ENCODE data around the gene ABCC8. TPM values are rescaled to one million over a fixed set of nuclear protein-coding genes. Genes with fewer than 3 reads are reported as not detected.
A peak's percentile ranks its signal among the peaks of the same experiment; 100 is the strongest.

The ABCC8 gene
- total RNA-seq: under 1 TPM in 1 of 2 donors, not detected in 1; 0.55 TPM
- polyA plus RNA-seq (2013, experiment 1 of 2): 4.5 TPM
- polyA plus RNA-seq (2013, experiment 2 of 2): 3.9 TPM
- long read RNA-seq, experiment 1: 0 reads
- long read RNA-seq, experiment 2: 0 reads
- long read RNA-seq, experiment 3, partial matches to known transcripts: 1 of 2 reads
- long read RNA-seq, experiment 3, other reads (novel, unspliced or antisense): 1 of 2 reads
- long read RNA-seq, experiment 4: 0 reads

DNA sequence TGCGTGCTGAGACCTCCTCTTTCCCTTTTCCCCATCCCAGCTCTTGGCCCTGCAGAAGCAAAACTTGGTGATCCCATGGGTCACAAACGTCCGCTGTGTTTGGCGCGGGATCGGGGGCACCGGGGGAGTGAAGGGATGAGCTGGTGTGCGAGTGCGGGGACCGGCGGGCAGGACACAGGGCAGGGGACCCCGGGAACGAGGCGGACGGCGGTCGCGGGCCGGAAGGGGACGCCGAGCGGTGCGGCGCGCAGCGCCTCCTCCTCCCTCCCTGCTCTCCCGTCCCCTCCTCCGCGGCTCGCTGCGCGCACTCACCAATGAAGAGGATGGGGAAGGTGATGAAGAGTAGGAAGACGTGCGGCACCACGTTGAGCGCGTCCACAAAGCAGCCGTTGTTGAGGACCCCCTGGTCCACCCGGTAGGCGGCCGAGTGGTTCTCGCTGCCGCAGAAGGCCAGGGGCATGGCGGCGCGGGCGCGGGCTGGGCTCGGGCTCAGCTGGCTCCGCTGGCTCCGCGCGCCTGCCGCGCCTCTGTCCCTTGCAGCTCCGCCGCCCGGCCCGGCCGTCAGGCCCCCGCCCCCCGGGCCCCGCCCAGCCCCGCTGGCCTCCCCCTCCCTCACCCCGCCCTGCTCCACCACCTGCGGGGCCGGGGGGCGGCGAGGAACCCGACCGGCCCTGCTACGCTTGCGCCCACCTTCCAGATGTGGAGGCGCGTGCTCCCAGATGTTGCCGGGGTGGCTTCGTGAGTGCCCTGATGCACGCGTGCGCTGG lies at the start of gene ABCC8:
TSS of gene ABCC8 (minus strand) at position 529 of the 767 bp plus-strand sequence. CDS start at position 460, 69 bp downstream.
- Histone ChIP-seq H3K27me3 (ENCODE audit: control insufficient read depth, insufficient read depth, low read length, poor library complexity, severe bottlenecking) (peaks cover 61% of the 10 kb centered on the region), H3K9me3 (ENCODE audit: control insufficient read depth, low read length) (no peaks in the 10 kb centered on the region), H3K9ac (ENCODE audit: extremely low read depth, low read length, poor library complexity, severe bottlenecking) (no peak within 1 kb of the TSS), H3K36me3 (ENCODE audit: control insufficient read depth, insufficient read depth, low read length) (no peaks in the 10 kb centered on the region), H3K27ac (ENCODE audit: low read depth, low read length) (no peak within 1 kb of the TSS), H3K4me1 (ENCODE audit: control insufficient read depth, insufficient read depth, low read length) (no peaks in the 10 kb centered on the region), H3K4me3 (ENCODE audit: low read length) (peak within 1 kb of the TSS; percentile 77)
- no peaks in the 10 kb centered on the region for H3K9me3 Mint-ChIP-seq
- peak within 1 kb of the TSS; percentile 64 for H3K4me3 Mint-ChIP-seq
- H3K27ac Mint-ChIP-seq: no peak within 1 kb of the TSS
- no peaks in the 10 kb centered on the region for H3K36me3 Mint-ChIP-seq (ENCODE audit: low read depth)
- peaks cover 96% of the 10 kb centered on the region for H3K27me3 Mint-ChIP-seq (ENCODE audit: insufficient read depth)
- peaks cover 9% of the 10 kb centered on the region for H3K4me1 Mint-ChIP-seq
- TF ChIP-seq, protein P1, sequence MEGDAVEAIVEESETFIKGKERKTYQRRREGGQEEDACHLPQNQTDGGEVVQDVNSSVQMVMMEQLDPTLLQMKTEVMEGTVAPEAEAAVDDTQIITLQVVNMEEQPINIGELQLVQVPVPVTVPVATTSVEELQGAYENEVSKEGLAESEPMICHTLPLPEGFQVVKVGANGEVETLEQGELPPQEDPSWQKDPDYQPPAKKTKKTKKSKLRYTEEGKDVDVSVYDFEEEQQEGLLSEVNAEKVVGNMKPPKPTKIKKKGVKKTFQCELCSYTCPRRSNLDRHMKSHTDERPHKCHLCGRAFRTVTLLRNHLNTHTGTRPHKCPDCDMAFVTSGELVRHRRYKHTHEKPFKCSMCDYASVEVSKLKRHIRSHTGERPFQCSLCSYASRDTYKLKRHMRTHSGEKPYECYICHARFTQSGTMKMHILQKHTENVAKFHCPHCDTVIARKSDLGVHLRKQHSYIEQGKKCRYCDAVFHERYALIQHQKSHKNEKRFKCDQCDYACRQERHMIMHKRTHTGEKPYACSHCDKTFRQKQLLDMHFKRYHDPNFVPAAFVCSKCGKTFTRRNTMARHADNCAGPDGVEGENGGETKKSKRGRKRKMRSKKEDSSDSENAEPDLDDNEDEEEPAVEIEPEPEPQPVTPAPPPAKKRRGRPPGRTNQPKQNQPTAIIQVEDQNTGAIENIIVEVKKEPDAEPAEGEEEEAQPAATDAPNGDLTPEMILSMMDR (conservative IDR thresholded peaks at IDR 0.05): peak; percentile 17
- WGBS, 2 experiments (ENCODE audit: insufficient coverage in 1 of 2, insufficient read length in 1 of 2): 1 to 2% methylated on average over 19 to 51 of the region's 80 CpGs
- peak; percentile 82 for DNase-seq

DNA sequence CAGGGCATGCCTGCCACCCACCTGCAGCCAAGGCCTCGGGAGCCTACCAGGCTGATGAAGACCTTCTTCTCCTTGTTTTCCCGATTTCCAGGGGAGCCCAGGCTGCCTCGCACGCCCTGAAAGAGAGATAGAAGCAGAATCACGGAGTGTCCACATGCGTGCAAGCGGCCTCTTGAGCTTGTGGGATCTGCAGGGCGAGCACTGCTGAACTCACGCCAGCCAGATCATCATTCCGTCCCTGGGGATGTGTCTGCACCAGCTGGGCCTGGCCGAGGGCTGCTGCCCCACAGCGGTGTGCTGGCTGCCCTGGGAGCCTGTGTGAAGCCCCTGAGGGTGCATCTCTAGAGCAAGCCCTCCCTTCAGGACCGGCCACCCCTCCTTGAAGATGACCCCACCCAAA lies 49.7 kb upstream of the ABCC8 start:
- no peaks in the 10 kb centered on the region for H3K36me3 Mint-ChIP-seq (ENCODE audit: low read depth)
- 87 to 93% methylated on average over 12 to 13 of the region's 13 CpGs for WGBS, 2 experiments (ENCODE audit: insufficient coverage in 1 of 2, insufficient read length in 1 of 2)

DNA sequence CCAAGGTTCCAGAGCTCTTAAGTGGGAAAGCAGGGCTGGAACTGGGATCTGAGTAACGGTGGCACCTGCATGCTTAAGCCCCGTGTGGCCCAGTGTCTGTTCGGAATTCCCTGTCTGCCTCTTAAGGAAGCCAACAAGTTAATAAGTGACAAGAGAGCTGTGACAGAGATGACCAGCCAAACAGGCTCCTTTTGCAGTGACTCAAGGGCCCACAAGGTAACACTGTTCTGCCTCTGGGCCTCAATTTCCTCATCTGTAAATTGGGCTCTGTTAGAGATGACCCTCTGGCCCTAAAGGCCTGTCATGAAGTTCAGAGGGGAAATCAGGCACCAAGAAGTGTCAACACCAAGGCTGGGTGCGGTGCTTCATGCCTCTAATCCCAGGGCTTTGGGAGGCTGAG lies 48.9 kb upstream of the ABCC8 start:
- Histone ChIP-seq H3K27me3 (ENCODE audit: control insufficient read depth, insufficient read depth, low read length, poor library complexity, severe bottlenecking) (no peaks in the 10 kb centered on the region), H3K36me3 (ENCODE audit: control insufficient read depth, insufficient read depth, low read length) (no peaks in the 10 kb centered on the region), H3K4me3 (ENCODE audit: low read length) (no peak overlapping the region), H3K4me1 (ENCODE audit: control insufficient read depth, insufficient read depth, low read length) (peaks cover 6% of the 10 kb centered on the region), H3K9ac (ENCODE audit: extremely low read depth, low read length, poor library complexity, severe bottlenecking) (no peak overlapping the region), H3K9me3 (ENCODE audit: control insufficient read depth, low read length) (no peaks in the 10 kb centered on the region), H3K27ac (ENCODE audit: low read depth, low read length) (no peak overlapping the region)
- H3K9me3 Mint-ChIP-seq: no peaks in the 10 kb centered on the region
- no peak overlapping the region for H3K27ac Mint-ChIP-seq
- H3K4me1 Mint-ChIP-seq: peaks cover 10% of the 10 kb centered on the region
- no peak overlapping the region for H3K4me3 Mint-ChIP-seq
- TF ChIP-seq, protein P1 (conservative IDR thresholded peaks at IDR 0.05): no peak
- WGBS, 2 experiments (ENCODE audit: insufficient coverage in 1 of 2, insufficient read length in 1 of 2): 90 to 94% methylated on average over 4 of the region's 4 CpGs
- peaks cover 4% of the 10 kb centered on the region for H3K27me3 Mint-ChIP-seq (ENCODE audit: insufficient read depth)
- no peaks in the 10 kb centered on the region for H3K36me3 Mint-ChIP-seq (ENCODE audit: low read depth)
- no peak for DNase-seq

More for the DNA sequence above, 49.7 kb upstream of the ABCC8 start:
- Histone ChIP-seq H3K4me3 (ENCODE audit: low read length) (no peak overlapping the region), H3K27me3 (ENCODE audit: control insufficient read depth, insufficient read depth, low read length, poor library complexity, severe bottlenecking) (no peaks in the 10 kb centered on the region), H3K4me1 (ENCODE audit: control insufficient read depth, insufficient read depth, low read length) (peaks cover 14% of the 10 kb centered on the region), H3K27ac (ENCODE audit: low read depth, low read length) (no peak overlapping the region), H3K9ac (ENCODE audit: extremely low read depth, low read length, poor library complexity, severe bottlenecking) (no peak overlapping the region), H3K36me3 (ENCODE audit: control insufficient read depth, insufficient read depth, low read length) (no peaks in the 10 kb centered on the region), H3K9me3 (ENCODE audit: control insufficient read depth, low read length) (no peaks in the 10 kb centered on the region)
- Mint-ChIP-seq H3K9me3 (no peaks in the 10 kb centered on the region), H3K4me3 (no peak overlapping the region), H3K27ac (no peak overlapping the region), H3K4me1 (peaks cover 12% of the 10 kb centered on the region), H3K27me3 (ENCODE audit: insufficient read depth) (peaks cover 4% of the 10 kb centered on the region)
- TF ChIP-seq, protein P1 (conservative IDR thresholded peaks at IDR 0.05): no peak
- no peak for DNase-seq
